Activated CD4-positive, alpha-beta T cell treated with anti-CD3 and anti-CD28 coated beads, Interleukin-2, amount 10 ng/mL, durations not matched to agents 24 days and 14 days (primary cell): ENCODE measurements around the gene RUNX2. TPM values are rescaled to one million over a fixed set of nuclear protein-coding genes. Genes with fewer than 3 reads are reported as not detected.
A peak's percentile ranks its signal among the peaks of the same experiment; 100 is the strongest.

ENCODE experiments used
- DNase-seq: peaks from one replicate; pipeline ENCODE4 v3.0.0; 2022
- H3K27ac Mint-ChIP-seq: one replicate; pipeline ENCODE4 v1.8.0; 2022; ENCODE audit warnings: mild to moderate bottlenecking, mixed read lengths
- H3K27me3 Mint-ChIP-seq: one replicate; pipeline ENCODE4 v1.8.0; 2022; ENCODE audit warnings: mixed read lengths
- H3K36me3 Mint-ChIP-seq: one replicate; pipeline ENCODE4 v1.8.0; 2022; ENCODE audit warnings: low read depth, mild to moderate bottlenecking, mixed read lengths
- H3K4me1 Mint-ChIP-seq: one replicate; pipeline ENCODE4 v1.8.0; 2021; ENCODE audit warnings: mixed read lengths
- H3K4me3 Mint-ChIP-seq: one replicate; pipeline ENCODE4 v1.8.0; 2022; ENCODE audit warnings: mild to moderate bottlenecking, moderate library complexity, mixed read lengths
- H3K9me3 Mint-ChIP-seq: one replicate; pipeline ENCODE4 v1.8.0; 2021; ENCODE audit warnings: mixed read lengths
- intact Hi-C: fragments of 100-400 bp; cut with micrococcal nuclease; formaldehyde crosslinking; loops from one replicate; pipeline ENCODE4 v1.15.1; 2023
- total RNA-seq: library from RNA; stranded (reverse); gene quantifications from 2 replicates; pipeline ENCODE4 v1.2.3, GENCODE V29; 2022

Gene RUNX2
- total RNA-seq, 1 donor from 2014 or later: 17.1 TPM

DNA sequence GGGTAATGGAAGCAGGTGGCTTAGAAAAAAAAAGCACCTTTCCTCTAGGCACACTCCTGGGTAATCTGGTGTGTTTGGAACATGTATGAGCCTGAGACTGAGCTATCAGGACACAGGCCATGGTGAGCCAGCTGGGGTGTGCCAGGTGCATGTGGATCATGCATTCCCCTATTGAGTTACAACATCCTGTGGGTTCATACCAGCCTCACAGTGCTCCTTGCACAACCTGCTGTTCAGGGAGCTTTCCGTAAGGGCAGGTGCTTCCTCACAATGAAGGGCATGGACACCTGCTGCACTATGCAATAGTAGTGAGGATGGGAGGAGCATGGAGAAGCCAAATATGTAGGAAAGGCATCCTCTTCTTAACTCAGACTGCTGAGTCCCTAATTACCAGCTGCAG lies 246.8 kb downstream of the RUNX2 start:
- peaks cover 23% of the 10 kb centered on the region for H3K4me1 Mint-ChIP-seq
- intact Hi-C loops: no loop called here

DNA sequence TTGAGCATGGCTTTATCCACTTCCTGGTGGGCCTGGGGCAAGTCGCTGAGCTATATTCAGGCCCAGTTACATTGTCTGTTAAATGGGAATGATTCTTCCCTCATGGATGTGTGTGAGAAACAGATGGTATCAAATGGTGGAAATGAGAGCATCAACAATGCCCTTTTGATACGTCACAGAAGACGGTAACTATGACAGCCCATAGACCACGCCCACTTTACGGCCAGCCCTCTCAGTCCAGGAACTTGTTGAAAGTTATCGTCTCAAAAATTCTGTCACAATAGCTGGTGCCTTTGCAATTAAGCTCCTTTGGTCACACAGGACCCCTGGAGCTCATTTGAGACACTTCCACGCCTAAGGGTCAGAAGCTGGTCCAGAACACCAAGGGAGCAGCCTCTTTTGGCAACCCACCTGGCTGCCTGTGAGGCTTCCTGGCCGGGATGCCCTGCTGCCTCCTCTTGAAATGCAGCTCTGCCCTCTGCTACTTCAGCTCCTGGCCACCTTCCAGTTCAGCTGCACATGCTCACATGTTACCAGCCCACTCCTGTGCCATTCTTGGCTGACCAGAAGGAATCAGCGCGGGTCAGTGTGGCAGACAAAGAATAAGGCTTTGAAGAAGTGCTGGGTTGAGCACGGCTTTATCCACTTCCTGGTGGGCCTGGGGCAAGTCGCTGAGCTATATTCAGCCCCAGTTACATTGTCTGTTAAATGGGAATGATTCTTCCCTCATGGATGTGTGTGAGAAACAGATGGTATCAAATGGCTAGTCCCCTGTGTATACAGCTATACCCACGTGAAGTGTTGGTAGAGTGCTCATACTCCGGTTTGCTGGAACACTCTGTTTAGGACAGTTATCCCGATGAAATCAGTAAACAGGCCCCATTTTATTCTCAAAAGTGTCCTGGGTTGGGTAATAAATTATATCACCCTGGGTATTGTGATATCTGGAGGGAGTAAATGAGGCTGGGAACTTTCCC lies 248.8 kb downstream of the RUNX2 start:
- Mint-ChIP-seq H3K36me3 (peaks cover 2% of the 10 kb centered on the region), H3K27ac (no peak overlapping the region), H3K27me3 (no peaks in the 10 kb centered on the region), H3K9me3 (peaks cover 10% of the 10 kb centered on the region), H3K4me1 (peaks cover 17% of the 10 kb centered on the region), H3K4me3 (no peak overlapping the region)
- no peak for DNase-seq
- intact Hi-C loops: no loop called here

More for the DNA sequence above, 246.8 kb downstream of the RUNX2 start:
- H3K36me3 Mint-ChIP-seq: no peaks in the 10 kb centered on the region
- DNase-seq: no peak
- H3K9me3 Mint-ChIP-seq: peaks cover 8% of the 10 kb centered on the region
- no peak overlapping the region for H3K4me3 Mint-ChIP-seq
- H3K27me3 Mint-ChIP-seq: no peaks in the 10 kb centered on the region
- H3K27ac Mint-ChIP-seq: no peak overlapping the region

DNA sequence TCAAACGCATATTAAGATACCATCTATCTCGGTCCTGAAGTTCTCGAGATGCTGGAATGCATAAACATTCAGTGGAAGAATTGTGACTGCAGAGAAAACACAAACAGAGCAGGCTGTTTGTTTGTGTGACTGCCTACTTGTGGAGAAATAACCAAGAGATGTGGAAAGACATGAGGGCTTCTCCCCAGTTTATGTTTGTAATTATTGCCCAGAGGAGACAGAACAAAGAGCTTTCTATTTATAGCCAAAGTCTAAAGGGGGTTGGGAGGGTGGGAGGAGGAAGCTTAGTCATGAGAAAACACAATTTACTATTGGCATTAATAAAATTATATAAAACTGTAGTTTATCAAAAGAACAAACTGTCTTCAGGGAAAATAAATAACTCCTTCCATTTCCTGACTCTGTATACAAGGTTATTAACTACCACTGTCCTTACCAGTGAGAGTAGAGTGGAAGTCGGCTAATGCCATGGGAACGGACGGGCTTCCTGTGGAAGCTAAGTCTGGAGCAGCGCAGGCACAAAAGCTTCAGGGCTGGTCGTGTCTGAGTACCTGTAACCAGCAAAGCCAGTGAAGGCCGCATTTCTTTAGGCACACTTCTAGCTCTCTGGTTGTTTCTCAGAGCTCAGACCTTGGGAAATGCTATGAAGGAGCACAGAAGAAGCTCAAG lies 249.8 kb downstream of the RUNX2 start:
- intact Hi-C loops: no loop called here
- no peak overlapping the region for H3K4me3 Mint-ChIP-seq
- H3K4me1 Mint-ChIP-seq: peaks cover 13% of the 10 kb centered on the region
- no peak overlapping the region for H3K27ac Mint-ChIP-seq
- peaks cover 12% of the 10 kb centered on the region for H3K9me3 Mint-ChIP-seq
- no peaks in the 10 kb centered on the region for H3K27me3 Mint-ChIP-seq
- DNase-seq: no peak
- H3K36me3 Mint-ChIP-seq: peaks cover 3% of the 10 kb centered on the region

DNA sequence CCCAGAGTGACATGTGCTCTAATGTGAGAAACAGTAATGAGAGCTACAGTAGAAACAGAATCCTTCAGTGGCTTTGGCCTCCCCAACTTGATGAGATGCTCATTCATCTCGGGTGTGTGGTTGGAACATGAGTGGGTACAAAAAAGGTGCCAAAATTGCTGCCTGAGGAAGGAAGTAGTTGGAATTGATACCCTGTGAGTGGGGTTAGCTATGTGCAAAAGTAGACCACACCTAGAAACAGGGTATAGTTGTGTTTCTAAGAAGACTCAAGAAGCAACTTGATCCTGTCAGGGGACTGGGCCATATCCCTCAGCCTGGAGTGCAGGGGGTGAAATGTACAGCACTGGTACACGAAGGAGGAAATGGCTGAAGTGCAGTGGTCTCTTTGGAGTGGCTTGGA lies 256.0 kb downstream of the RUNX2 start:
- H3K27ac Mint-ChIP-seq: peak overlapping the region; percentile 88
- no peak overlapping the region for H3K4me3 Mint-ChIP-seq
- H3K9me3 Mint-ChIP-seq: peaks cover 9% of the 10 kb centered on the region
- no peaks in the 10 kb centered on the region for H3K27me3 Mint-ChIP-seq
- intact Hi-C loops: loop anchor here (1.0 to 2.0 kb wide), 2 partner anchors 25 to 340 kb away; no protein-coding TSS in a partner anchor
- peaks cover 42% of the 10 kb centered on the region for H3K4me1 Mint-ChIP-seq
- H3K36me3 Mint-ChIP-seq: peaks cover 4% of the 10 kb centered on the region
- peak; percentile 64 for DNase-seq

DNA sequence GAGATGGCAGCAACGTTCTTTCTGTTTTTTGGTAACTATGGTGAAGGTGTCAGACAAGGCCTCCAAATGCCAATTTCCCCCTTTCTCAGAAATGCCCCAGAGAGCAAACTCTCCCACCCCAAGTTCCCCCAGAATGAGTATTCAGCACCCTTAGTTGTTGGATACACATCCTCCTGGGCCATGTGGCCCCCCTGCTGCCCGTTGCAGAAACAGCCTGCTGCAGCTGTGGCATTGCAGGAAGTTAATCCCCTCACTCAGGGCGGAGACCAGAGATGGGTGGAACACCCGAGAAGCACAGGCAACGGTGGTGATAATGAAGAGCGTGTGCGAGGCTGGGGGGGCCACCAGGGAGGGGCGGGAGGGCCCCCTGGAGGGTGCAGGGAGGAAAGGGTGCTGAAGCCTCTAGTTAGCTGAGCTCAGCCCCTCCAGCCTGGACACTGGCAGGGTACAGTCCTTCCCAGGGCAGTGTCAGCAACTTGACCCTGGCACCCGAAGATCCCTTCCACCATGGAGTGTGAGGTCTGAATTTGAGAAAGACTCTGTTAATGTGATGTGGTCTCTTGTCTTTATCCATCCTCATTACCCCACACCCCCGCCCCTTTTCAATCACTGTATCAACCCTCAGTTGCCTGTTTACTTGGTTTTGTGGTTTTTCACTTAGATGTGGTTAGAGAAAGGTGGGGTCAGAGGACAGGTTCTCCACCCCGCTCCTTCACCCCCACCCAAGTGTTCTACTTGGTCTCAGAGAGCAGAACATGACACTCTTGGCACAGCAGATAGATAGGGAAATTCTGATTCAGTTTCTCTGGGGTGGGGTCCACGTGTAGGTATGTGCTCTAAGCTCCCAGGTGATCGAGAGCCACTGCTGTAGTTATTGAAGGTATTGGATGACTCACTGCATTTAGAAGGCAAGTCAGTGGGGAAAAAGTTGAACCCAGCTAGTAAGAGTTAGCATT lies 258.4 kb downstream of the RUNX2 start:
- peaks cover 9% of the 10 kb centered on the region for H3K9me3 Mint-ChIP-seq
- H3K27me3 Mint-ChIP-seq: no peaks in the 10 kb centered on the region
- peak; percentile 90 for DNase-seq
- H3K4me3 Mint-ChIP-seq: peak overlapping the region; percentile 68
- peak overlapping the region; percentile 88 for H3K27ac Mint-ChIP-seq
- peaks cover 6% of the 10 kb centered on the region for H3K36me3 Mint-ChIP-seq
- intact Hi-C loops: loop anchor here (2.0 to 5.0 kb wide), 2 partner anchors 208 to 216 kb away; no protein-coding TSS in a partner anchor
- H3K4me1 Mint-ChIP-seq: peaks cover 61% of the 10 kb centered on the region

DNA sequence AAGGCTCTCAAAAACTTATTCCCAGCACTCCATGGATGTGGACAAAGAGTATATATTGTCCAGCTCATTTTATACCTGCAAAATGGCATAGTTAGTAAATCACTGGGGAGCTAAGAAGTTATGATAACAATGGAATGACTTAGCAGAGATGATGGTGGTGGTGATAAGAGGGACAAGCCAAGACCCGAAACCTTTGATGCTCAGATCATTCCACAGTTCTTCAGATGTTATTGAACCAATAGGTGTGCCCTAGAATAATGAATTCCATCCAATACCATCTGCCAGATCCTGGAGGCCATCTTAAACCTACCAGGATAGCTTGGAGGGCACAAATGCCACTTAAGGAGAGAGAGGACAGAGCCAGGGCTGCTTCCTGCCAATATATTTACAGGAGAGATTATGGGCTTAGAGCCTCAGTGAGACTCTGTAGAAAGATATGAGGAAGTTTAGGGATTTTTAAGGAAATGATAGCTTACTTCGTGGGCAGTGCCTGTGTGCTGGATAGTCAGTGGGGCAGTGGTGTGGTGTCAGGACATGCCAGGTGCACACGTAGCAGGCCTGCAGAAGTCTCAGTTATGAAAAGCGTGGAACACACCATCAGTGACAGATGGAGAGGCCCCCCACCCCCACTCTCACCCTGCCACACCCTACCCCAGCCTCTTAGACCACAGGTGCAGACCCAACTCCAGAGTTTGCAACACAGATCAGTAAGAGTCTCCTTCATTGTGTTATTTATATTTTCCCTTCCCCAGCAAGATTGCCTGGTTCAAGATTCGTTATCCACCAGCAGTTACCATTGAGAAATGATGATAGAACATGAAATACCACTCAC lies 259.3 kb downstream of the RUNX2 start:
- peak overlapping the region; percentile 42 for H3K4me3 Mint-ChIP-seq
- H3K36me3 Mint-ChIP-seq: peaks cover 3% of the 10 kb centered on the region
- no peaks in the 10 kb centered on the region for H3K27me3 Mint-ChIP-seq
- peak; percentile 59 for DNase-seq
- intact Hi-C loops: loop anchor here (2.0 to 5.0 kb wide), 2 partner anchors 209 to 215 kb away; no protein-coding TSS in a partner anchor
- H3K27ac Mint-ChIP-seq: peak overlapping the region; percentile 7
- peaks cover 70% of the 10 kb centered on the region for H3K4me1 Mint-ChIP-seq
- H3K9me3 Mint-ChIP-seq: peaks cover 4% of the 10 kb centered on the region

DNA sequence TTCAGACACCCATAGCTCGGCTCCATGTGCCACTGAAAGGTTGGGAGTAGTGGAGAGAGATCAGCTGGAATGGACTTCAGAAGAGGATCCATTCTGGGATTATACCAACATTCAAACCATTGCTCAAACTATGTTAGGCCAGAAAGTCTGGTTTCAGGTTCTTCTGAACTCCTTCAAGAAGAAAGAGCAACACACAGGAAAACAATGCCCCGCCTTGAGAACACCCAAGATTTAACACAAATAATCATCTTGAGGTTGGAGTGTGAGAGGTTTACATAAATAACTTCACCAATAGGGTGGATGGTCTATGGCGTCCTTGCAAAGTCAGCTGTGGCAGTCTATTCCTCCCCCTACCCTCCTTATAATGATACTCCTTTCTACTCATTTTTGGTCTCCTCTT lies 261.2 kb downstream of the RUNX2 start:
- intact Hi-C loops: loop anchor here (5.0 kb wide), 1 partner anchor 213 kb away; no protein-coding TSS in a partner anchor
- Mint-ChIP-seq H3K9me3 (peaks cover under 1% of the 10 kb centered on the region), H3K36me3 (peaks cover 2% of the 10 kb centered on the region), H3K4me1 (peaks cover 73% of the 10 kb centered on the region), H3K4me3 (peak overlapping the region; percentile 3), H3K27me3 (no peaks in the 10 kb centered on the region), H3K27ac (peak overlapping the region; percentile 46)
- peak; percentile 63 for DNase-seq

DNA sequence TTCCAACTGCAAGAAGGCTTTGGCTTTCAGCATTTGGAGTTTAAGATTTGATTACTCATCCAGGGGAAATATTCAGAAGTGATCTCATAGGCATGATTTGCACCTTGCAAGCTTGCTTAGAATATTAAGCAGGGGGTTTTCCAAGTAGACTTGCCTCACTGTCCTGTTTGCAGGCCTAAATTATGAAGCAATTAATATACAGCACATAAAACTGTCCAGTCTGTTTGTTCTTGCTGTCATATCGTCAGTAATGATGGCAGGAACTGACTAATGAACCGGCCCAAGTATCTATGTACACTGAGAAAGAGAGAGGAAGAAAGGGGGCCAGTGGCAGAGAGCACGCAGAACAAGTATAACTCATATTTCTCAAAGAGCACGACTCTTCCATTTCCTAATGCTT lies 262.1 kb downstream of the RUNX2 start:
- Mint-ChIP-seq H3K4me1 (peaks cover 75% of the 10 kb centered on the region), H3K27ac (peak overlapping the region; percentile 57), H3K27me3 (no peaks in the 10 kb centered on the region), H3K9me3 (no peaks in the 10 kb centered on the region), H3K36me3 (peaks cover 2% of the 10 kb centered on the region), H3K4me3 (no peak overlapping the region)
- intact Hi-C loops: loop anchor here (1.0 to 10.0 kb wide), 3 partner anchors 35 to 120 kb away; no protein-coding TSS in a partner anchor
- peak; percentile 54 for DNase-seq

DNA sequence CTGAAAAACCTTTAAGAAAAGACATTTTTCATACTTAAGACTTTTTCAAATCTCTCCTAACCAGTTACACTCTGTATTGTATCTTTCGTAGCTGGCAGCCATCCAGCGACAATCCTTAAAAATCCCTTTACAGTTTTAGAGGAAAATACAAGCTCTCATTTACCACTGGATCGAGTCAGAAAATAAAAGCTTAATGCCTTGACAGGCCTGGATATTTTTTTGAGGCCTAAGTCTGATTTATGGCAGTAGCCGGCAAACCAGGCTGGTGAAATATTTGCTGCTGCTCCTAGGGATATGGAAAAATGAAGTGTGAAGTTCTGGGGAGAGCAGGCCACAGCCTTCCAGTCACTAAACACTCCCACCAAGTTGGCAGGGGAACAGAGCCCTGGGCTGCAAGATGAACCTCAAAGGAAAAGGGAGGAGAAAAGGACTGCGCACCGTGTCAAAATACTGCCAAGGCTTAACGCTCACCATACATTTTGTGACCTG lies 262.6 kb downstream of the RUNX2 start:
- H3K9me3 Mint-ChIP-seq: no peaks in the 10 kb centered on the region
- intact Hi-C loops: loop anchor here (1.0 to 10.0 kb wide), 3 partner anchors 34 to 120 kb away; no protein-coding TSS in a partner anchor
- peaks cover 2% of the 10 kb centered on the region for H3K36me3 Mint-ChIP-seq
- H3K4me3 Mint-ChIP-seq: no peak overlapping the region
- H3K27me3 Mint-ChIP-seq: no peaks in the 10 kb centered on the region
- peaks cover 76% of the 10 kb centered on the region for H3K4me1 Mint-ChIP-seq
- peak overlapping the region; percentile 18 for H3K27ac Mint-ChIP-seq
- peak; percentile 38 for DNase-seq

DNA sequence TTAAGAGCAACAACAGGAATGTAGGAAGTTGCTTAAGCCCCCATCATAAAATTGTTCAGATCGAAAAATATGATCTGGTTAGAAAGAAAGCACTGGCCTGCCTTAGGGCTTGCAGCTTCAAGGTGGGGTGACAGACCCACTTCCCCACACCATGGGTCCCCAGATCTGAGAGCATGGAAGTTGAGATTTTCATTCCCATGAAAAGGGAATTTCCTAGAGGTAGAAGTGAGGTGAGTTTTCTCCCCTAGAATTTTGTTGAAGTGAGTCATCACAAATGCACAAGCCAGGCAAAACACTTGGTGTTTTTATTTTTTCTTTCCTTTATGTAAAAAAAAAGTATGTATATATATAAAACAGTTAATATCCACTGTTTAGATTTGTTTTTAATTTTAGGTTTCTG lies 263.2 kb downstream of the RUNX2 start:
- Mint-ChIP-seq H3K4me1 (peaks cover 70% of the 10 kb centered on the region), H3K4me3 (peak overlapping the region; percentile 29), H3K9me3 (no peaks in the 10 kb centered on the region), H3K27me3 (no peaks in the 10 kb centered on the region), H3K36me3 (peaks cover 2% of the 10 kb centered on the region), H3K27ac (peak overlapping the region; percentile 52)
- intact Hi-C loops: loop anchor here (2.0 to 10.0 kb wide), 2 partner anchors 33 to 107 kb away; no protein-coding TSS in a partner anchor
- peak; percentile 51 for DNase-seq

DNA sequence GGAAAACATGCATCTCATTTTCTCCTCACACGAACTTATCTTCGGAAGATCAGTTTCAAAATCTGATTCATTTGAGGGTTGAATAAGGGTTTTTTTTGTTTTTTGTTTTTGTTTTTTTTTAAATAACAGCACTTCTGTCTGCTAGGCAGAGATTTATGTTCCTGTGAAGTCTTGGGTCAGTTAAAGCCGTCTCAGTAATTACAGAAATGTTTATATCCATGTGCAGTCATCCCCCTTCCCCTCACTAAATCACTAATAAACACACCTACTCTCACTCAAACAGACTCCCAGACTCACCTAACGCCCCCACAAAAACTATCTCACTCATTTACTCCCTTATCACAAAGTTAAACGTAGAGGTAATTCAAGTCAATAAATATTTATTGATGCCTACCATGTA lies 263.8 kb downstream of the RUNX2 start:
- peak; percentile 16 for DNase-seq
- intact Hi-C loops: loop anchor here (2.0 to 10.0 kb wide), 2 partner anchors 33 to 107 kb away; no protein-coding TSS in a partner anchor
- peak overlapping the region; percentile 15 for H3K4me3 Mint-ChIP-seq
- no peaks in the 10 kb centered on the region for H3K27me3 Mint-ChIP-seq
- peaks cover 2% of the 10 kb centered on the region for H3K36me3 Mint-ChIP-seq
- peaks cover 66% of the 10 kb centered on the region for H3K4me1 Mint-ChIP-seq
- H3K27ac Mint-ChIP-seq: peak overlapping the region; percentile 63
- peaks cover under 1% of the 10 kb centered on the region for H3K9me3 Mint-ChIP-seq

DNA sequence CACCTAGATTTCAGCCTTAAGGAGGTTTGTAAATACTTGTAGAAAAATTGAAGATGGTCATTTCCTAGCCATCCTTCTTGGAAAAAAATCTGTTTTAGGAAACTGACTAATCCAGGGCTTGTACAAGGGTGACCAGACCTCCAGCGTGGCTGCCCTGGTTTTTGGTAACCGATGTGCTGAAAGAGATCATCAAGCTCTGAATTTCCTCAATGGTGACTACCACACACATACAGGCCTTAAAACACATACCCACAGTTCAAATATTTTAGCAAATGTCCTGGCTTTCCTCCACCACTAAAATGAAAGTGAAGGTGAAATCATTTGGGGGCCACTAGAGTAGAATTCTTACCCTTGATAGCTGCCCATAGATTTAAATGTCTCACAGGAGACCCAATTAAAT lies 264.9 kb downstream of the RUNX2 start:
- Mint-ChIP-seq H3K36me3 (peaks cover 2% of the 10 kb centered on the region), H3K27ac (no peak overlapping the region), H3K27me3 (no peaks in the 10 kb centered on the region), H3K4me3 (no peak overlapping the region), H3K4me1 (peaks cover 55% of the 10 kb centered on the region), H3K9me3 (peaks cover 9% of the 10 kb centered on the region)
- DNase-seq: peak; percentile 48
- intact Hi-C loops: loop anchor here (10.0 kb wide), 1 partner anchor 108 kb away; no protein-coding TSS in a partner anchor
